Smooth muscle cell (in vitro differentiated cells): ENCODE data around the gene ALAS1. TPM values are rescaled to one million over a fixed set of nuclear protein-coding genes. Genes with fewer than 3 reads are reported as not detected.

Experiments
- DNase-seq: peaks from one replicate; lab custom pipeline; 2025; ENCODE audit not compliant: unreplicated experiment; lab: John Stamatoyannopoulos, UW
- H2AFZ ChIP-seq: fragments of 200-600 bp; sonication (generic); 2 replicates; pipeline ENCODE4 v1.6.0; 2016; ENCODE audit warnings: antibody characterized with exemption, low read depth, mild to moderate bottlenecking
- H3F3A ChIP-seq: fragments of 200-600 bp; sonication (generic); 2 replicates; pipeline ENCODE4 v1.6.0; 2017; ENCODE audit warnings: antibody characterized with exemption, low read depth
- H3K27ac ChIP-seq: fragments of 200-600 bp; sonication (generic); 2 replicates; pipeline ENCODE4 v1.5.1; 2016; ENCODE audit warnings: low read depth, mild to moderate bottlenecking
- H3K27me3 ChIP-seq: fragments of 200-600 bp; sonication (generic); 2 replicates; pipeline ENCODE4 v1.6.1; 2016; ENCODE audit warnings: low read depth, mild to moderate bottlenecking
- H3K36me3 ChIP-seq: fragments of 200-600 bp; sonication (generic); 2 replicates; pipeline ENCODE4 v1.5.1; 2016; ENCODE audit warnings: low read depth
- H3K4me1 ChIP-seq: fragments of 200-600 bp; sonication (generic); 2 replicates; pipeline ENCODE4 v1.5.1; 2016; ENCODE audit warnings: low read depth
- H3K4me2 ChIP-seq: fragments of 200-600 bp; sonication (generic); 2 replicates; pipeline ENCODE4 v1.6.0; 2016; ENCODE audit warnings: mild to moderate bottlenecking
- H3K4me3 ChIP-seq: fragments of 200-600 bp; sonication (generic); 2 replicates; pipeline ENCODE4 v1.5.1; 2016; ENCODE audit warnings: mild to moderate bottlenecking
- H3K79me2 ChIP-seq: fragments of 200-600 bp; sonication (generic); 2 replicates; pipeline ENCODE4 v1.6.0; 2016; ENCODE audit warnings: low read depth, mild to moderate bottlenecking
- H3K9ac ChIP-seq: fragments of 200-600 bp; sonication (generic); 2 replicates; pipeline ENCODE4 v1.6.0; 2016; ENCODE audit warnings: low read depth
- H3K9me3 ChIP-seq: fragments of 200-600 bp; sonication (generic); replicated peaks from 2 replicates; pipeline ENCODE4 v1.5.1; 2016; ENCODE audit warnings: low read depth
- H4K20me1 ChIP-seq: fragments of 200-600 bp; sonication (generic); 2 replicates; pipeline ENCODE4 v1.6.0; 2016; ENCODE audit warnings: low read depth
- WGBS: methylation state at CpG from one replicate; pipeline ENCODE4 v1.1.7; 2016; ENCODE audit warnings: low lambda C conversion rate; 5-methylcytosine and 5-hydroxymethylcytosine counted together
- polyA plus RNA-seq: library from polyadenylated mRNA; unstranded; fragments of >200 nt; fragmentation: Nextera tagmentation; extraction: Ambion mirVana; gene quantifications from 2 replicates; pipeline ENCODE4 v1.2.1, GENCODE V29; 2016
- total RNA-seq: library from RNA; depleted of rRNA; stranded (reverse); fragments of >200 nt; gene quantifications from 2 replicates; pipeline ENCODE4 v1.2.3, GENCODE V29; 2014
- TF ChIP-seq, protein P1 (sequence below): fragments of 200-600 bp; sonication (generic); IDR thresholded peaks from 2 replicates; pipeline ENCODE4 v1.5.1; 2017; ENCODE audit warnings: borderline replicate concordance, mild to moderate bottlenecking, antibody characterized with exemption; ENCODE audit not compliant: insufficient read depth, poor library complexity, severe bottlenecking

The ALAS1 gene
- total and polyA plus RNA-seq, 2 experiments from 2014 or later = 35.7 to 59.4 TPM

DNA sequence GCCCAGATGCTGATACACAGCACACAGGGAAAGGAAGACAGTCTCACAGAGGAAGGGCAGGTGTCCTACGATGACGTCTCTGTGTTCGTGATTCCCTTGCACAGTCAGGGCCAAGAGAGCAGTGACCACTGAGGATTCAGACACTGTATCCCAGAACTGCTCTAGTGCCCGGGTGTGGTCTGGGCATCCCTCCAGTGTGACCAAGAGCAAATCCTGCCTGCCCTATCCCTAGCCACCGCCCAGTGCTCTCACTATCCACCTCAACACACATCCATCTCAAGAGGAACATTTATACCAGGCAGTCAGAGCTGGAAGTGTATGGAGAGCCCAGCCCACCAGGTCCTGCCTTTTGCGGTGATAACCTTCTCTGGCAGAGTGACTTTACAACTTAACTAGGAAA is 51.7 kb downstream of the ALAS1 start:
- Histone ChIP-seq H3K27ac (no peak overlapping the region), H3K27me3 (no peaks in the 10 kb centered on the region), H3K79me2 (no peaks in the 10 kb centered on the region), H3K4me3 (no peak overlapping the region), H2AFZ (no peak overlapping the region), H3K36me3 (no peaks in the 10 kb centered on the region), H3K4me1 (peaks cover 4% of the 10 kb centered on the region), H3K9ac (no peak overlapping the region), H3K9me3 (no peaks in the 10 kb centered on the region), H3K4me2 (no peak overlapping the region), H4K20me1 (peaks cover 17% of the 10 kb centered on the region), H3F3A (peaks cover 9% of the 10 kb centered on the region)
- TF ChIP-seq, protein P1, sequence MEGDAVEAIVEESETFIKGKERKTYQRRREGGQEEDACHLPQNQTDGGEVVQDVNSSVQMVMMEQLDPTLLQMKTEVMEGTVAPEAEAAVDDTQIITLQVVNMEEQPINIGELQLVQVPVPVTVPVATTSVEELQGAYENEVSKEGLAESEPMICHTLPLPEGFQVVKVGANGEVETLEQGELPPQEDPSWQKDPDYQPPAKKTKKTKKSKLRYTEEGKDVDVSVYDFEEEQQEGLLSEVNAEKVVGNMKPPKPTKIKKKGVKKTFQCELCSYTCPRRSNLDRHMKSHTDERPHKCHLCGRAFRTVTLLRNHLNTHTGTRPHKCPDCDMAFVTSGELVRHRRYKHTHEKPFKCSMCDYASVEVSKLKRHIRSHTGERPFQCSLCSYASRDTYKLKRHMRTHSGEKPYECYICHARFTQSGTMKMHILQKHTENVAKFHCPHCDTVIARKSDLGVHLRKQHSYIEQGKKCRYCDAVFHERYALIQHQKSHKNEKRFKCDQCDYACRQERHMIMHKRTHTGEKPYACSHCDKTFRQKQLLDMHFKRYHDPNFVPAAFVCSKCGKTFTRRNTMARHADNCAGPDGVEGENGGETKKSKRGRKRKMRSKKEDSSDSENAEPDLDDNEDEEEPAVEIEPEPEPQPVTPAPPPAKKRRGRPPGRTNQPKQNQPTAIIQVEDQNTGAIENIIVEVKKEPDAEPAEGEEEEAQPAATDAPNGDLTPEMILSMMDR = no peak
- DNase-seq = no peak
- 99% methylated on average over 6 of the region's 6 CpGs for WGBS

DNA sequence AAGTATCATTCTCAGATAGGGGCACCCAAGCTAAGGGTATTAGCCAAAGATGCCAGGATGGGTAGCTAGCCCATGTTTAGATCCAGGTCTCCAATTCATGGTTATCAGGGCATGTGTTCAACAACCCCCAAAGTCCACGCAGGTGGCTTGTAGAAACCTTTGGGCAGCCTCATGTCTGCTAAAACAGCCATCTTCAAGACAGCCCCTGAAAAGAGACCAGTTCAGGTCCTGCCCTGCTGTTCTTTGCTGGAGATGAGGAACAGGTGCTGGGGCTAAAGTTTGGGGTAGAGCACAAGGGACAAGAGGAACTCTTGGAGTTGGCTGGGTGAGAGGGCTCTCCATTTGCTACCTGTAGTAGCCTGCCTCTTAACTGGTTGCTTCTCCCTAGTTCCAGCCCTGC is 52.2 kb downstream of the ALAS1 start:
- Histone ChIP-seq H3K9ac (no peak overlapping the region), H3K27ac (no peak overlapping the region), H3K4me1 (peaks cover 4% of the 10 kb centered on the region), H3K36me3 (no peaks in the 10 kb centered on the region), H3K79me2 (no peaks in the 10 kb centered on the region), H3K9me3 (no peaks in the 10 kb centered on the region), H3K4me3 (no peak overlapping the region), H3F3A (peaks cover 9% of the 10 kb centered on the region), H3K4me2 (no peak overlapping the region), H4K20me1 (peaks cover 19% of the 10 kb centered on the region), H3K27me3 (no peaks in the 10 kb centered on the region), H2AFZ (no peak overlapping the region)
- no peak for DNase-seq
- TF ChIP-seq, protein P1 = no peak
- WGBS = 100% methylated on average over 1 of the region's 1 CpG

DNA sequence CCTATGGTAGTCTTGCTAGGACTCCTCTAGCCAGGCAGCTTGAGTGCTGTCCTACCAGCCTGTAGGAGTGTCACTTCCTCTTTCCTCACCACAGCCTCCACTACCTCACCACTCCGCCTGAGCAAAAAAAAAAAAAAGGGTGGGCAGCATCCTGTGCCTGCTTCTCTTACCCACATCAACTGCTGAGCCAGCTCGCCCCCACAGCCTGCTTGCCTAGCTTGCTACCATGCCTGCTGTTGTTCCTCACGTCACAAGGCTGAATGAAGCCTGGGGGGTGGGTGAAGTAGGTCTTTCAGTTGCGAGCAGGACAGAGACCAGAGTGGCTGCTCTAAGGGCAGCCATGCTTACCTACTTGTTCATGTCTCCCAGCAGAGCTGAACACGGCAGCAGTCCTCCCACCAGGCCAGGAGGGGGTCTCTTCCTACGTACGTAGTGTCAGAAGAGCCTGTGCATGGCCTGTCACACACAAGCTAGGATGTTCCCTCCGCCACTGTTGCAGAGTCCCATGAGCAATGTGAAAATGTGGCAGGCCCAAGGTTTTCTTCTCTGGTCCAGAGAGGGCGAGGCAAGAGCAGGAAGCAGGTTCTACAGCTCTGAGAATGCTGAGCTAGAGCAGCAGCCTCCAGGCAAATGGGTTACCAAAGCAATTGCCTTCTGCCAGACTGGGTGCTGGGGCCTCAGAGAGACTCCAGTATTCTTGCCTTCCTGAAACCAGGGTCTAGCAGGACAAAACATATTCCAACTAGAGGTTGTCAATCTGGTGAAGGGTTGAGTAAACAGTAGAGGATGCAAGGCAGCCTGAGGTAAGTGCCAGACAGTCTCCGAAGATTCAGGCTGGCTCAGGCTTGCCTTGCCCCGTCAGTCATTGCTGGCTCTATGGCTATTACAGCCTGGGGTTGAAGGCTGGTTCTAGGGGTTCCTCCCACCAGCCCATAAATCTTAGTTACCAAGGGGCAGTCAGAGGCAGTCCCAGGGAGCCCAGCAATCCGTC is 55.6 kb downstream of the ALAS1 start:
- H3K36me3 ChIP-seq = peaks cover 7% of the 10 kb centered on the region
- 76% methylated on average over 12 of the region's 12 CpGs for WGBS

More for the DNA sequence above, 55.6 kb downstream of the ALAS1 start:
- H3K4me2 ChIP-seq = no peak overlapping the region
- no peak overlapping the region for H3K4me3 ChIP-seq
- TF ChIP-seq, protein P1 = no peak
- H2AFZ ChIP-seq = no peak overlapping the region
- peaks cover 9% of the 10 kb centered on the region for H3F3A ChIP-seq
- no peak overlapping the region for H3K9ac ChIP-seq
- H3K79me2 ChIP-seq = no peaks in the 10 kb centered on the region
- no peaks in the 10 kb centered on the region for H3K4me1 ChIP-seq
- H4K20me1 ChIP-seq = peaks cover 50% of the 10 kb centered on the region
- no peak for DNase-seq
- H3K27me3 ChIP-seq = no peaks in the 10 kb centered on the region
- peak overlapping the region; percentile 55 for H3K27ac ChIP-seq
- no peaks in the 10 kb centered on the region for H3K9me3 ChIP-seq
